HG03175 (cell line): ENCODE data around the gene FBXO41.
A peak's percentile ranks its signal among the peaks of the same experiment; 100 is the strongest.

Source experiments
- ATAC-seq: cut with Tn5 transposase; IDR thresholded peaks from one replicate; pipeline ENCODE4 v1.9.1; 2021; ENCODE audit warnings: mild to moderate bottlenecking, moderate library complexity; ENCODE audit not compliant: unreplicated experiment

FBXO41 gene

DNA sequence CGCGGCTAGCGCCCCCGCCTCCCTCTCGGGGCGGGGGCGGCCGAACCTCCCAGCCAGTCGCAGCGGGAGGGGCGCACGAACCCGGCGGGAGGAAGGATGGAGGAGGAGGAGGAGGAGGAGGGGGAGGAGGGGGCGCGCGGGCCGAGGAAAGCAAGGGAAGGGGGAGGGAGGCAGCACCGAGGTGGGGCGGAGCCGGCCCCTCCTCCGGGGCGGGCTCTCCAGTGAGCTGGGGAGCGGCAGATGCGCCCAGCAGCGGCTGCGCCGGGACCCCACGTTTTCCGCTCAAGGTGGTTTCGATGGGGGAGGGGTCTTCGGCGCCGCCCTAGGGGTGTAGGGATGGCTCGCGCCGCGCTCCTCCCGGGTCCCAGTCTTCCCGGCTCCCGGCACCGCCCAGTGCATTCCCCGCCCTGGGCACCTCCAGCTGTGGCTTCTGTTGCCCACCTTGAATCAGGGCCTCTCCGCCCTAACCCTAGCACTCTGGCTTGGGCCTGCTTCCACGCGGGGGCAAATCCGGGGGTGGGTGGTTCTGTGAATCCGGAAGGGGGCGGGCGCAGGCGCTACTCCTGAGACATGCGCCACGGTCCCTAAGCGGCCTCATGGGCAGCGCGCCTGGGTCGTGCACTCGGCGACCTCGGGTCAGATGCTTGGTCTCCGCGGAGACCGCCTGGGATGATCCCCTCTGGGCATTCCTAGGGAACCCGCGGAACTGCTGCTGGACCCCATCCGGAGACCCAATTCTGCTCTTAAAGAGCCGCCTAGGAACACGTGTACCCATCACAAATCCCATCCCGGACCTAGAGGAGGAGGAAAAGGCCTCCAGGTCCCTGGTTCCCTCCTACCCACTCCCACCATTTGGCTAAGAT is at the start of gene FBXO41:
TSS of gene FBXO41 (minus strand) at position 183 of the 863 bp plus-strand sequence. CDS start 14,848 bp downstream, outside the sequence.
- ATAC-seq, result peak; percentile 69

GRCh38 chr2:73334045-73334444 is 49.8 kb upstream of the FBXO41 start:
- ATAC-seq, result no peak

- no peak for ATAC-seq
Measured at GRCh38 chr2:73333564-73333963, 49.3 kb upstream of the FBXO41 start.

- ATAC-seq, result no peak
Measured at GRCh38 chr2:73324126-73324725, 39.9 kb upstream of the FBXO41 start.

- no peak for ATAC-seq
Measured at GRCh38 chr2:73323551-73323950, 39.3 kb upstream of the FBXO41 start.

- ATAC-seq, result no peak
Measured at GRCh38 chr2:73314441-73314840, 30.2 kb upstream of the FBXO41 start.

DNA sequence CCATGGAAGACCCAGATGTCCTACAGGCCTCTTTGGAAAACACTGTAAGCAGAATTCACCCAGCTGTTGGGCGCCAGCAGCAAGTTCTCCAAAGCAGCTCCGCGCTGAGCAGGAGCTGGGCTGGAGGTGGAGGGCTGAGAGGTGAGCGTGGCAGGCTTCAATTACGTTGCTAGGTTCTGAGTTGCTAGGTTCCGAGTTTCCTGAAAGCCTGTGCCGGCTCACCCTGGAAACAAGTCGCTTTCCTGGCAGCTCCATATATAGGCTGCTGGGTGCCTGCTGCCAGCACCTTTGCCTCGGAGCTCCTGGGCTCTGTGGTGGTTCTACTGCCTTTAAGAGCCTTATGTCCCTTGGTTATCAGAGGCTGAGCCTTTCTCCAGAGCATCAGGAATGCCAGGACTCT is 23.4 kb upstream of the FBXO41 start:
- no peak for ATAC-seq

GRCh38 chr2:73301636-73302035 is 17.4 kb upstream of the FBXO41 start:
- ATAC-seq, result no peak

- no peak for ATAC-seq
Measured at GRCh38 chr2:73300926-73301325, 16.6 kb upstream of the FBXO41 start.

DNA sequence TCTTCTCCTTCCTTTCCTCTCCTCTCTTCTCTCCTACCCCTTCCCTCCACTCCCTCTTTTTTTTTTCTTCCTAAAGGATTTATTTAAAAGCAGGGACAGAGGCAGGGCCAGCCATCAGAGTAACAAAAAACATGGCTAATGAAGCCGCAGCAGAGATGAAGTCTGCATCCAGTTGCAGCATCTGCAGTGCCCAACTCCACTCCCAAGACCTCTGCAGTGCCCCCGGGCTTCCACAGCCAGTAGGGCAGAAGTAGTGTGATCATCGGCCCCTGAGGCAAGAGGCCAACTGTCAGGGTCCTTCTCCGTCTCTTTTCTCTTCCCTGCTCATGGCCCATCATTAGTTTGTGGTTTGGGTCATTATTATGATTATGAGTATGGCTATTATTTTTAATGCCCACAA is 13.3 kb upstream of the FBXO41 start:
- no peak for ATAC-seq

DNA sequence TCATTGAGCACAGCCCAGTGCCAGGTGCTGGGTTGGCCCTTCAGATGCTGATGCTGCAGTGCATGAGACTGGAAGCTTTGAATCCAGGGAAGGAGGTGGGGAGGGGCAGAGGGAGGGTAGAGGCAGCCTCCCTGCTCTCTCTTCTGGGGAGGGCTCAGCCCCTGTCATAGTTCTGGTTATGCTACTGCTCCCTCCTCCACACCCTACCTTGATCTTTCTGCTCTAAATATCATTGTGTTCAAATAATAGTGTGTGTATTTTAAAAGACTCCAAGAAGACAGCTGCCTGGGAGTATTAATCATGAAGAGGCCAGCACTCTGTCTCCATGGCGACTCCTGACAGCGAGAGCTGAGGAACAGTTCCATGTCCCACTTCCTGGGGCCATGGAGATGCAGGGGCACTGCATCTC is 12.9 kb upstream of the FBXO41 start:
- no peak for ATAC-seq

DNA sequence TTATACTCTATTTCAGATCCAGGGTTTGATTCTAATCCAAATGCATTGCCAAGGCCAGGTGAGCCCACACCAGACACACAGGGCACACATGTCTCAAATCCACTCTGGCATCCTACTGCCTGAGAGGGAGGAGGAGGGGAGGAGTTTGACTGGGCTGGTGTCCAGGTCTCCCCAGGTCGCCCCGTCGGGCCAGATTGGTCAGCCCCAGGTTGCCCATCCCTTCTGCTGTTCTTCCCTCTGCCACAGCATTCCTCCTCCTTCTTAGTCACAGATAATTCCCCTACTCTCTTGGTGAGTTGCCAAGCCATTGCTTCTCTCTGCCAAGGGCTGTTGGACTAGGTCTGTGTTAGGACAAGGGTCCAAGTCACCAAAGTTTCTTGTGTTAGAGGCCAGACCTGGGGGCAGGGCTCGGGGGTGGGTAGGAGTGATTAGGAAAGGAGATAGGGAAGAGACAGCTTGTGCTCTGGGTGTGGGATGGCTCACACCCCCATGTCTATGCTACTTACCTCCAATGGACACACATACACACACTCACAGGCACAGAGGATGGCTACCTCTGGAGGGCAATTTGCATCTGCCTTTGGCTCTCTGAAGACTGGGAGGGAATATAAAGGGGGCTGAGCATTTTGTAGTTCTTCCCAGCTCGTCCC is 11.6 kb upstream of the FBXO41 start:
- ATAC-seq, result no peak

DNA sequence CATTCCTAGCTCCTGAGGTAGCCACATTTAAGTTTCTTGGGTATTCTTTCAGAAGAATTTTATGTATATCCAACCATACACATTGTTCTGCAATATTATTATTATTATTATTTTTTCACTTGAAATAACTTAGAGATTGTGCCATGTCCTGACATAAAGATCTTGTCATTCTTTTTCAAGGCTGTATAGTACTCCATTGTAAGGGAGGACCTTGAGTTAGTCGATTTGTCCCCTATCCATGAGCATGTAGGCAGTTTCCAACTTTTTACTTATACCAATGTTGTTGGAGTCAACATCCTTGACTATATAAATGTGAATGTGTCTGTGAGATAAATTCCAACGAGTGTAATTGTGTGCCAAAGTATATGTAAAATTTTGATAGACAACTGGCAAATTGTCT is 10.0 kb upstream of the FBXO41 start:
- ATAC-seq, result no peak

- peak; percentile 93 for ATAC-seq
Measured at GRCh38 chr2:73293534-73294171, 9.4 kb upstream of the FBXO41 start, which contains the start of gene EGR4. TSS of gene EGR4 (minus strand) at chr2:73293548. CDS start at chr2:73293317, 231 bp downstream.

GRCh38 chr2:73292906-73293533 is 8.7 kb upstream of the FBXO41 start:
- ATAC-seq, result no peak

DNA sequence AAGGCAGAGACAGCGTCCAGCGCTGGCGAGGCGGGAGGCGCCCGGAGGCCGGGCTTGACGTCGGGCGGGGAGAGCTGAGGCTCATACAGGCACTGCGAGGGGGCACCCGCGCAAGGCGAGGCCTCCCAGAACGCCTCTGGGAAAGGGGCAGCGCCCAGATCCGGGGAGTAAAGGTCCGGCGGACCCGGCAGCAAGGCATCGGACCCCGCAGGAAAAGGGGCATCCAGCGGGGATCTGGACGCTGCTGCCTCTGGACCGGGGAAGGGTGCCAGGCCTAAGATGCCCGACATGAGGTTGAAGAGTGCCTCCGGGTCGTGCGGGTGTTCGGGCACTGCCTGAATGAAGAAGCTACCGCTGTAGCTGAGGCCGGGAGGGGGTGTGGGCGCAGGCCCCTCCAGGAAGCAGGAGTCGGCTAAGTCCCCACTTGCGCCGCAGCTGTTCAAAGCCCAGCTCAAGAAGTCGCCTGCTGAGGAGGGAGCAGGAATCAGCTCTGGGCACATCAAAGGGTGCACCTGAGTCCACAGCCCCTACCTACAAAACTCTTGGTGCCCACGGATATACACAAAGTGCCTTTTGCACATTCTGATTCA is 8.1 kb upstream of the FBXO41 start:
- ATAC-seq, result no peak

DNA sequence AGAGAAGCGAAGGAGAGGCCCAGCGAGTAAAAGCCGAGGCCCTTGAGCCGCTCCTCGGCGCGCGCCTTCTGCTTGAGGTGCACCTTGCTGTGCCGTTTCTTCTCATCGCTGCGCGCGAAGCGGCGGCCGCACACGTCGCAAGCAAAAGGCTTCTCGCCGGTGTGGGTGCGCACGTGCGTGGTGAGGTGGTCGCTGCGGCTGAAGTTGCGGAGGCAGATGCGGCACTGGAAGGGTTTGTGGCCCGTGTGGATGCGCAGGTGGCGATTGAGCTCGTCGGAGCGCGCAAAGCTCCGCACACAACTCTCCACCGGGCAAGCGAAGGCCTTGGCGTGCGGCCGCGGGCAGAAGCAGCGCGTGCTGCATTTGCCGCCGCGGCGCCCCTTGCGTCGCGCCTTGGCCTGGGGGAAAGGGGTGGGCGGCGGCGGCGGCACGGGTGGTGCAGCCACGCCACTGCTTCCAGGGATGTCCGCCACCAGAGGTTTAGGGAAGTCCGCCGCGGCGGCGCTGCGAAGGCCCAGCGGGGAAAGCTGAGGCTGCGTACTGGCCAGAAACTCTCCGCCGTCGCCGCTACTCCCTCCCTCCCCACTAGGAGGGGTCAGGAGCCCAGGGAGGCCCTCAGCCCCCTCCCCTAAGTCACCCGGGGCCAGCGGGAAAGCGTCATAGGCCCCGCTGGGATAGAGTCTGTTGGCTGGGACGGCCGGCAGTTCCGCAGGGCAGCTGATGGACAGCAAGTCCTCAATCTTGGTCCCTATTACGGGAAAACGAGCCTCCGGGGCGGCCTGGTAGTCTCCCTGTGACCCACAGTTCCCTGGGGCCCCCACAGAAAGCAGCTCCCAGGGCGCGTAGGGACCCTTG is 7.4 kb upstream of the FBXO41 start:
- no peak for ATAC-seq

- no peak for ATAC-seq
Measured at GRCh38 chr2:73291093-73291460, 6.8 kb upstream of the FBXO41 start.

DNA sequence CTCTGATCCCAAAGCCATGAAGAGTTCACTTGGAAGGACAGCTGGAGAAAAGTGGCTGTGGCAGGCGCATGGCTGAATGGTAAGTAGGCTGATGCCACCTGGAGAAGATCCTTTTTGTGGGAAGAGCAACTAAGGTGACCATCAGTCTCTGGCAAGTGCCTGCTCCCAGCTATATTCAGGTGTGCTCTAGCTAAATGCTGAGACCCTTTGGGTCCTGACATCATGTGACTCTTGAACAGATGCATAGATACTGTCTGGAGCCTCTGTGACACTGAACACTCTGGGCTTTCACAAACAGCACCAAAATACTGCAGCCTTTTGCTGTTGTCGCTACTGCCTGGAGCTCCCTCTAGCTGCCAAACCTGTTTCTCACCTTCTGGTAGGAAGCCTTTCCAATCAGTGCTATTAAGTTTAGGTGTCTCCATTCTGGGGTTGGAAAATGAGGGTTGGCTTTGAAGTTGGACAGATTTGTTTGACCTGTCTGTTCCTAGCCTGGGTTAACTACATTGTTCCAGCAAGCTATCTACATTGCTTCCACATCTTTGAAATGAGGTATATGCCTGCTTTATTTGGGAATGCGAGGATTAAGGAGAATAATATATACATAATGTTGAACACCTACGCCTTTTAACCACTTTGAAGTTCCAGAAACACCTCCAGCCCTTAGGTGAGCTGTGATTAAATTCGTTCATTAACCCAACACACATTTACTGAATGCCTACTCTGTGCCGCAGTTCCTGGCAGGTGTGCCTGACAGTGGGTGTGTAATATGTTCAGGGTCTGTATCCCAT is 6.0 kb upstream of the FBXO41 start:
- ATAC-seq, result no peak
